ENCODE measurements around the gene BCAM. TPM values are rescaled to one million over a fixed set of nuclear protein-coding genes. Genes with fewer than 3 reads are reported as not detected.

Gene BCAM
- total RNA-seq = 100 to 1,000 TPM in 1 of 4 donors, 10 to 100 TPM in 3; 83.5 to 139 (median 90.9) TPM

GRCh38 chr19:44808463-44809371, at the start of gene BCAM:
Gene BCAM (plus strand): TSS chr19:44809103. CDS start chr19:44809125, 22 bp downstream.
- peak within 1 kb of the TSS; percentile 56 to 90 (median 79) for H3K27ac ChIP-seq
- 1% methylated on average over 40 to 45 of the region's 59 CpGs for WGBS, 2 donors
- H3K4me3 ChIP-seq = peak within 1 kb of the TSS; percentile 37 to 66 (median 48)

GRCh38 chr19:44762038-44762437, 46.9 kb upstream of the BCAM start:
- H3K4me1 ChIP-seq = peaks cover 0 to 31% (median 14%) of the 10 kb centered on the region in 4 donors
- DNase-seq (ENCODE audit: low spot score in 2 of 2) = no peak
- peaks cover 0 to 32% (median 0%) of the 10 kb centered on the region in 3 donors for H3K36me3 ChIP-seq
- no peaks in the 10 kb centered on the region for H3K9me3 ChIP-seq
- TF ChIP-seq POLR2A (IDR thresholded peaks at IDR 0.05) = no peak
- TF ChIP-seq EP300 (IDR thresholded peaks at IDR 0.05) = no peak
- no peak for TF ChIP-seq CTCF (IDR thresholded peaks at IDR 0.05)
- H3K4me3 ChIP-seq = no peak overlapping the region
- no peak overlapping the region for H3K27ac ChIP-seq
- 82 to 84% methylated on average over 8 of the region's 8 CpGs for WGBS, 2 donors
- H3K27me3 ChIP-seq = no peaks in the 10 kb centered on the region

More at GRCh38 chr19:44808463-44809371, at the start of gene BCAM:
- peak; percentile 55 to 57 for DNase-seq (ENCODE audit: low spot score in 2 of 2)
- H3K9me3 ChIP-seq = peaks cover 0 to 6% (median 0%) of the 10 kb centered on the region in 4 donors
- H3K4me1 ChIP-seq = peaks cover 0 to 49% (median 23%) of the 10 kb centered on the region in 4 donors
- no peaks in the 10 kb centered on the region for H3K27me3 ChIP-seq
- TF ChIP-seq CTCF (IDR thresholded peaks at IDR 0.05) = no peak
- peak in 1 of 2 donors; percentile 32 for TF ChIP-seq POLR2A (IDR thresholded peaks at IDR 0.05)
- peak in 1 of 2 donors; percentile 59 for TF ChIP-seq EP300 (IDR thresholded peaks at IDR 0.05)
- peaks cover 0 to 16% (median 0%) of the 10 kb centered on the region in 3 donors for H3K36me3 ChIP-seq

- 79 to 81% methylated on average over 22 of the region's 22 CpGs for WGBS, 2 donors
- H3K27ac ChIP-seq = peak overlapping the region in 1 of 4 donors; percentile 45
- TF ChIP-seq EP300 (IDR thresholded peaks at IDR 0.05) (peak in 1 of 2 donors; percentile 40), CTCF (IDR thresholded peaks at IDR 0.05) (no peak), POLR2A (IDR thresholded peaks at IDR 0.05) (no peak)
These were observed 43.6 kb upstream of the BCAM start for GRCh38 chr19:44765033-44765948.

GRCh38 chr19:44765949-44766335, 43.0 kb upstream of the BCAM start:
- TF ChIP-seq EP300 (IDR thresholded peaks at IDR 0.05) (no peak), CTCF (IDR thresholded peaks at IDR 0.05) (no peak), POLR2A (IDR thresholded peaks at IDR 0.05) (no peak)
- Histone ChIP-seq H3K9me3 (peaks cover 0 to 2% (median 0%) of the 10 kb centered on the region in 4 donors), H3K27ac (no peak overlapping the region), H3K4me1 (peaks cover 0 to 7% (median 0%) of the 10 kb centered on the region in 4 donors), H3K36me3 (peaks cover 0 to 7% (median 0%) of the 10 kb centered on the region in 3 donors), H3K27me3 (no peaks in the 10 kb centered on the region), H3K4me3 (no peak overlapping the region)
- 88 to 90% methylated on average over 3 of the region's 3 CpGs for WGBS, 2 donors
- no peak for DNase-seq (ENCODE audit: low spot score in 2 of 2)

More at GRCh38 chr19:44765033-44765948, 43.6 kb upstream of the BCAM start:
- Histone ChIP-seq H3K27me3 (no peaks in the 10 kb centered on the region), H3K4me3 (no peak overlapping the region), H3K9me3 (peaks cover 0 to 2% (median 0%) of the 10 kb centered on the region in 4 donors), H3K36me3 (peaks cover 0 to 14% (median 0%) of the 10 kb centered on the region in 3 donors), H3K4me1 (peaks cover 0 to 4% (median 0%) of the 10 kb centered on the region in 4 donors)
- DNase-seq (ENCODE audit: low spot score in 2 of 2) = no peak
